ENCODE results near the gene NPHP1.
"Not testable (repeated sequence)": the region's sequence is repeated elsewhere in the genome, so short reads cannot be mapped to it uniquely, and the experiment has no call there.

The NPHP1 gene

GRCh38 chr2:110219496-110220189 lies 14.8 kb upstream of the NPHP1 start:
- no peak overlapping the region for H3K4me3 ChIP-seq (ENCODE audit: low read depth, low read length)
- no peak for DNase-seq (ENCODE audit: low read depth)
- TF ChIP-seq POLR2A (IDR thresholded peaks at IDR 0.05; ENCODE audit: extremely low read depth, insufficient read length) (no peak), MYC (IDR thresholded peaks at IDR 0.05; ENCODE audit: low read depth, low read length) (no peak), MAX (IDR thresholded peaks at IDR 0.05; ENCODE audit: low read depth, low read length) (no peak)
- TF ChIP-seq, protein P1, sequence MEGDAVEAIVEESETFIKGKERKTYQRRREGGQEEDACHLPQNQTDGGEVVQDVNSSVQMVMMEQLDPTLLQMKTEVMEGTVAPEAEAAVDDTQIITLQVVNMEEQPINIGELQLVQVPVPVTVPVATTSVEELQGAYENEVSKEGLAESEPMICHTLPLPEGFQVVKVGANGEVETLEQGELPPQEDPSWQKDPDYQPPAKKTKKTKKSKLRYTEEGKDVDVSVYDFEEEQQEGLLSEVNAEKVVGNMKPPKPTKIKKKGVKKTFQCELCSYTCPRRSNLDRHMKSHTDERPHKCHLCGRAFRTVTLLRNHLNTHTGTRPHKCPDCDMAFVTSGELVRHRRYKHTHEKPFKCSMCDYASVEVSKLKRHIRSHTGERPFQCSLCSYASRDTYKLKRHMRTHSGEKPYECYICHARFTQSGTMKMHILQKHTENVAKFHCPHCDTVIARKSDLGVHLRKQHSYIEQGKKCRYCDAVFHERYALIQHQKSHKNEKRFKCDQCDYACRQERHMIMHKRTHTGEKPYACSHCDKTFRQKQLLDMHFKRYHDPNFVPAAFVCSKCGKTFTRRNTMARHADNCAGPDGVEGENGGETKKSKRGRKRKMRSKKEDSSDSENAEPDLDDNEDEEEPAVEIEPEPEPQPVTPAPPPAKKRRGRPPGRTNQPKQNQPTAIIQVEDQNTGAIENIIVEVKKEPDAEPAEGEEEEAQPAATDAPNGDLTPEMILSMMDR (IDR thresholded peaks at IDR 0.05; ENCODE audit: low read depth, low read length), result no peak

- H3K4me3 ChIP-seq (ENCODE audit: low read depth, low read length); DNase-seq (ENCODE audit: low read depth): not testable (repeated sequence)
Measured at GRCh38 chr2:110218889-110219288, 14.1 kb upstream of the NPHP1 start.

DNA sequence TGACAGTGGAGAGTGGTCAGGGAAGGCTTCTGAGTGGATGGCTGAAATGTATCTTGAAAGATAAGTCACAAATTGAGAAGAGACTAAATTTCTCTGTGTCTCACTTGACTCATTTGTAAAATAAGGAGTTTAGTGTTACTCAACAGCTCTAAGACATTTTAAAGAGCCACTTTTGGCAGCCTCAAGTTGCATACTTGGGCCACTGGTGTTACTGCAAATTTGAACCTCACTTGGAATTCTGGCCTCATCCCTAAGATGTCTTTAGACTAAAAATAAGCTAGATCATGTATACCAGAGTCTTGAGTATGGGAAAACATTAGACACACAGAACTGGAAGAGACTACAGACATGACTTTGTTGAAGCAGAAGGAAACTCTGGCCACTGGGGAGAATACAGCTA lies 12.0 kb upstream of the NPHP1 start:
- TF ChIP-seq, protein P1 (IDR thresholded peaks at IDR 0.05; ENCODE audit: low read depth, low read length), result no peak
- TF ChIP-seq MYC (IDR thresholded peaks at IDR 0.05; ENCODE audit: low read depth, low read length), result no peak
- no peak for TF ChIP-seq POLR2A (IDR thresholded peaks at IDR 0.05; ENCODE audit: extremely low read depth, insufficient read length)
- no peak for TF ChIP-seq MAX (IDR thresholded peaks at IDR 0.05; ENCODE audit: low read depth, low read length)
- H3K4me3 ChIP-seq (ENCODE audit: low read depth, low read length), result no peak overlapping the region
- DNase-seq (ENCODE audit: low read depth), result no peak

GRCh38 chr2:110216199-110216598 lies 11.4 kb upstream of the NPHP1 start:
- no peak for TF ChIP-seq MAX (IDR thresholded peaks at IDR 0.05; ENCODE audit: low read depth, low read length)
- TF ChIP-seq, protein P1 (IDR thresholded peaks at IDR 0.05; ENCODE audit: low read depth, low read length), result no peak
- no peak for TF ChIP-seq POLR2A (IDR thresholded peaks at IDR 0.05; ENCODE audit: extremely low read depth, insufficient read length)
- no peak for TF ChIP-seq MYC (IDR thresholded peaks at IDR 0.05; ENCODE audit: low read depth, low read length)
- DNase-seq (ENCODE audit: low read depth), result no peak
- no peak overlapping the region for H3K4me3 ChIP-seq (ENCODE audit: low read depth, low read length)

- DNase-seq (ENCODE audit: low read depth), result no peak
- TF ChIP-seq POLR2A (IDR thresholded peaks at IDR 0.05; ENCODE audit: extremely low read depth, insufficient read length) (no peak), MYC (IDR thresholded peaks at IDR 0.05; ENCODE audit: low read depth, low read length) (no peak), MAX (IDR thresholded peaks at IDR 0.05; ENCODE audit: low read depth, low read length) (no peak)
- TF ChIP-seq, protein P1 (IDR thresholded peaks at IDR 0.05; ENCODE audit: low read depth, low read length), result no peak
- H3K4me3 ChIP-seq (ENCODE audit: low read depth, low read length), result no peak overlapping the region
Measured at GRCh38 chr2:110215566-110216158, 10.8 kb upstream of the NPHP1 start.

DNA sequence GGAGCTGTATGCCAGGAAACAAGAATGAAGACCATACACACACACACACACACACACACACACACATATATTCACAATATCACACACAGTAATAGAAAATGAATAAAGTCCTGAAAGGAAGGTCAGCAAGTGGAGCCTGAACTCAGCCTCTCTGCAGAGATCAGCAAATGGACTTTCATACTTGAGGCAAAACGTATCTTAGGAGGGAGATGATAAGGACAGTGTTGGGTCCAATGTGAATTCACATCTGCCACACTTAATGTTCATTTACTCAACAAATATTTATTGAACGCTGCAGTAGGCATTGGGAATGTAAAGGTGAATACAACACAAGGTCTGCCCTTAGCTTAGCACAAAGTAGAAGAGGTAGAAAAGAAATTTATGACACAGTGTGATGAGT lies 10.3 kb upstream of the NPHP1 start:
- TF ChIP-seq, protein P1 (IDR thresholded peaks at IDR 0.05; ENCODE audit: low read depth, low read length), result no peak
- TF ChIP-seq MYC (IDR thresholded peaks at IDR 0.05; ENCODE audit: low read depth, low read length) (no peak), POLR2A (IDR thresholded peaks at IDR 0.05; ENCODE audit: extremely low read depth, insufficient read length) (no peak), MAX (IDR thresholded peaks at IDR 0.05; ENCODE audit: low read depth, low read length) (no peak)
- H3K4me3 ChIP-seq (ENCODE audit: low read depth, low read length), result no peak overlapping the region
- DNase-seq (ENCODE audit: low read depth), result no peak

DNA sequence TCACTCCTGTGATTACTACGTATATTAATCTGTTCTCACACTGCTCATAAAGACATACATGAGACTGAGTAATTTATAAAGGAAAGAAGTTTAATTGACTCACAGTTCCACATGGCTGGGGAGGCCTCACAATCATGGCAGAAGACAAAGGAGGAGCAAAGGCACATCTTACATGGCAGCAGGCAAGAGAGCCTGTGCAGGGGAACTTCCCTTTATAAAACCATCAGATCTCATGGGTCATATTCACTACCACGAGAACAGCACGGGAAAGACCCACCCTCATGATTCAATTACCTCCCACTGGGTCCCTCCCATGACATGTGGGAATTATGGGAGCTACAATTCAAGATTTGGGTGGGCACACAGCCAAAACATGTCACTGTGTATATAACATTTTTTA lies 8.7 kb upstream of the NPHP1 start:
- not testable (repeated sequence) for DNase-seq (ENCODE audit: low read depth); H3K4me3 ChIP-seq (ENCODE audit: low read depth, low read length)

Data from NB4 (cell line).